Parathyroid adenoma (tissue), 2 donors: ENCODE results near the gene ATF6B.

ENCODE experiments used
- H2AFZ ChIP-seq: fragments of 300-600 bp; sonication (generic); one replicate; pipeline ENCODE4 v1.7.0; 2017; ENCODE audit warnings: antibody characterized with exemption, mild to moderate bottlenecking
- H3K27ac ChIP-seq: fragments of 300-600 bp; sonication (generic); one replicate; pipeline ENCODE4 v1.7.0; 2017
- H3K27me3 ChIP-seq: fragments of 300-600 bp; sonication (generic); one replicate; pipeline ENCODE4 v1.7.0; 2017; ENCODE audit warnings: low read length; ENCODE audit not compliant: control insufficient read depth, insufficient read depth
- H3K36me3 ChIP-seq: fragments of 300-600 bp; sonication (generic); one replicate; pipeline ENCODE4 v1.7.0; 2017; ENCODE audit warnings: low read length; ENCODE audit not compliant: control insufficient read depth, insufficient read depth
- H3K4me1 ChIP-seq: fragments of 300-600 bp; sonication (generic); one replicate; pipeline ENCODE4 v1.7.0; 2017; ENCODE audit warnings: control low read depth
- H3K4me2 ChIP-seq: fragments of 300-600 bp; sonication (generic); one replicate; pipeline ENCODE4 v1.7.0; 2017; ENCODE audit warnings: low read length
- H3K4me3 ChIP-seq: fragments of 300-600 bp; sonication (generic); one replicate; pipeline ENCODE4 v1.7.0; 2017; ENCODE audit warnings: low read depth, low read length
- H3K79me2 ChIP-seq: fragments of 300-600 bp; sonication (generic); one replicate; pipeline ENCODE4 v1.7.0; 2017; ENCODE audit warnings: control low read depth
- H3K9ac ChIP-seq: fragments of 300-600 bp; sonication (generic); one replicate; pipeline ENCODE4 v1.7.0; 2017; ENCODE audit warnings: mild to moderate bottlenecking
- H3K9me3 ChIP-seq: fragments of 300-600 bp; sonication (generic); one replicate; pipeline ENCODE4 v1.7.0; 2017; ENCODE audit warnings: low read length; ENCODE audit not compliant: control insufficient read depth
- CTCF ChIP-seq: fragments of 300-600 bp; sonication (generic); IDR thresholded peaks from one replicate; pipeline ENCODE4 v1.7.0; 2017; ENCODE audit warnings: antibody characterized with exemption, mild to moderate bottlenecking
- donor health status: primary hyperparathyroidism.

The ATF6B gene

GRCh38 chr6:32166411-32167061, 38.5 kb upstream of the ATF6B start:
- Histone ChIP-seq H3K36me3 (no peaks in the 10 kb centered on the region), H3K79me2 (no peaks in the 10 kb centered on the region), H3K9me3 (no peaks in the 10 kb centered on the region), H3K27me3 (no peaks in the 10 kb centered on the region), H3K27ac (no peak overlapping the region), H3K4me2 (no peak overlapping the region), H2AFZ (no peak overlapping the region), H3K4me3 (no peak overlapping the region), H3K9ac (no peak overlapping the region), H3K4me1 (no peaks in the 10 kb centered on the region)
- no peak for TF ChIP-seq CTCF

- no peak within 1 kb of the TSS for H3K4me3 ChIP-seq
- no peaks in the 10 kb centered on the region for H3K36me3 ChIP-seq
These were observed 36.2 kb upstream of the ATF6B start, which contains the start of gene EGFL8 for GRCh38 chr6:32164295-32164694. Gene EGFL8, plus strand, starts transcription at chr6:32164595. Its CDS starts 1,571 bp downstream, at chr6:32166166.

GRCh38 chr6:32163559-32164258, 35.7 kb upstream of the ATF6B start:
- no peak for TF ChIP-seq CTCF
- Histone ChIP-seq H2AFZ (no peak overlapping the region), H3K4me1 (no peaks in the 10 kb centered on the region), H3K79me2 (no peaks in the 10 kb centered on the region), H3K9ac (no peak overlapping the region), H3K27me3 (no peaks in the 10 kb centered on the region), H3K27ac (peak overlapping the region; percentile 11), H3K4me2 (no peak overlapping the region), H3K36me3 (no peaks in the 10 kb centered on the region), H3K4me3 (no peak overlapping the region), H3K9me3 (no peaks in the 10 kb centered on the region)

More at GRCh38 chr6:32164295-32164694, 36.2 kb upstream of the ATF6B start, which contains the start of gene EGFL8:
- Histone ChIP-seq H3K79me2 (no peaks in the 10 kb centered on the region), H3K9ac (no peak within 1 kb of the TSS), H3K4me2 (no peak within 1 kb of the TSS), H3K9me3 (no peaks in the 10 kb centered on the region), H3K27me3 (no peaks in the 10 kb centered on the region), H2AFZ (no peak within 1 kb of the TSS), H3K4me1 (no peaks in the 10 kb centered on the region), H3K27ac (peak within 1 kb of the TSS; percentile 11)
- no peak for TF ChIP-seq CTCF

- Histone ChIP-seq H3K36me3 (no peaks in the 10 kb centered on the region), H3K4me1 (peaks cover 3% of the 10 kb centered on the region), H3K27me3 (no peaks in the 10 kb centered on the region), H3K9ac (no peak overlapping the region), H3K4me3 (no peak overlapping the region), H3K27ac (no peak overlapping the region), H2AFZ (no peak overlapping the region), H3K4me2 (no peak overlapping the region), H3K79me2 (peaks cover 9% of the 10 kb centered on the region), H3K9me3 (no peaks in the 10 kb centered on the region)
- no peak for TF ChIP-seq CTCF
These were observed 30.0 kb upstream of the ATF6B start for GRCh38 chr6:32158052-32158451.
